GM21381 (cell line): Measurements from ENCODE around the gene DPYSL3.
"Not testable (repeated sequence)": the region's sequence is repeated elsewhere in the genome, so short reads cannot be mapped to it uniquely, and the experiment has no call there.

ENCODE experiments used
- ATAC-seq: cut with Tn5 transposase; IDR thresholded peaks from one replicate; pipeline ENCODE4 v1.9.1; 2021; ENCODE audit warnings: mild to moderate bottlenecking, moderate library complexity; ENCODE audit not compliant: unreplicated experiment

DPYSL3 gene

GRCh38 chr5:147373328-147373727 is 136.5 kb downstream of the DPYSL3 start:
- no peak for ATAC-seq

- ATAC-seq: no peak
These were observed 137.7 kb downstream of the DPYSL3 start for GRCh38 chr5:147372191-147372590.

- ATAC-seq: no peak
These were observed 138.6 kb downstream of the DPYSL3 start for GRCh38 chr5:147371290-147371689.

- ATAC-seq: no peak
These were observed 140.0 kb downstream of the DPYSL3 start for GRCh38 chr5:147369742-147370374.

GRCh38 chr5:147367381-147367780 is 142.5 kb downstream of the DPYSL3 start:
- ATAC-seq: not testable (repeated sequence)

- ATAC-seq: no peak
These were observed 148.3 kb downstream of the DPYSL3 start for GRCh38 chr5:147361441-147362175.

GRCh38 chr5:147360816-147361215 is 149.1 kb downstream of the DPYSL3 start:
- ATAC-seq: no peak

- no peak for ATAC-seq
These were observed 150.3 kb downstream of the DPYSL3 start for GRCh38 chr5:147359581-147359980.

GRCh38 chr5:147359101-147359500 is 150.8 kb downstream of the DPYSL3 start:
- ATAC-seq: no peak

- no peak for ATAC-seq
These were observed 160.6 kb downstream of the DPYSL3 start for GRCh38 chr5:147349241-147349640.

GRCh38 chr5:147348451-147348850 is 161.4 kb downstream of the DPYSL3 start:
- no peak for ATAC-seq

GRCh38 chr5:147348046-147348445 is 161.8 kb downstream of the DPYSL3 start:
- ATAC-seq: no peak

GRCh38 chr5:147346006-147346561 is 163.8 kb downstream of the DPYSL3 start:
- no peak for ATAC-seq

- ATAC-seq: no peak
These were observed 165.0 kb downstream of the DPYSL3 start for GRCh38 chr5:147344861-147345260.

- ATAC-seq: no peak
These were observed 168.5 kb downstream of the DPYSL3 start for GRCh38 chr5:147341345-147341744.

GRCh38 chr5:147340941-147341340 is 168.9 kb downstream of the DPYSL3 start:
- ATAC-seq: no peak
